HepG2 (cell line): Measurements from ENCODE around the gene NCR3LG1. TPM values are rescaled to one million over a fixed set of nuclear protein-coding genes. Genes with fewer than 3 reads are reported as not detected.

Source experiments
- AFF4 ChIP-seq: sonication (generic); formaldehyde crosslinking; IDR thresholded peaks from 2 replicates; pipeline ENCODE4 v1.4.0; 2020; ENCODE audit warnings: missing genetic modification reagents
- ATF2 ChIP-seq: sonication (generic); formaldehyde crosslinking; IDR thresholded peaks from 2 replicates; pipeline ENCODE4 v1.4.0; 2020; ENCODE audit warnings: missing genetic modification reagents
- BCL6 ChIP-seq: IDR thresholded peaks from 2 replicates; pipeline ENCODE4 v1.6.1; 2016; ENCODE audit warnings: missing genetic modification reagents, missing compliant biosample characterization
- CEBPB ChIP-seq: IDR thresholded peaks from 2 replicates; pipeline ENCODE4 v1.6.1; 2011; ENCODE audit warnings: low read depth, low read length, improper control_type of control experiment, borderline replicate concordance
- DMAP1 ChIP-seq: IDR thresholded peaks from 2 replicates; pipeline ENCODE4 v1.6.1; 2016
- ETV5 ChIP-seq: IDR thresholded peaks from 2 replicates; pipeline ENCODE4 v1.6.1; 2018; ENCODE audit warnings: missing biosample characterization, missing genetic modification reagents, inconsistent platforms, borderline replicate concordance
- GLI4 ChIP-seq: sonication (generic); formaldehyde crosslinking; IDR thresholded peaks from 2 replicates; pipeline ENCODE4 v1.5.1; 2020; ENCODE audit warnings: missing genetic modification reagents, mild to moderate bottlenecking, moderate library complexity, borderline replicate concordance
- MAF1 ChIP-seq: sonication (generic); formaldehyde crosslinking; IDR thresholded peaks from 2 replicates; pipeline ENCODE4 v1.5.0; 2020; ENCODE audit warnings: missing genetic modification reagents, borderline replicate concordance
- NAIF1 ChIP-seq: sonication (generic); formaldehyde crosslinking; IDR thresholded peaks from 2 replicates; pipeline ENCODE4 v1.5.0; 2020; ENCODE audit warnings: mild to moderate bottlenecking, missing genetic modification reagents, borderline replicate concordance
- NBN ChIP-seq: fragments of 450-650 bp; conservative IDR thresholded peaks from 2 replicates; pipeline ENCODE4 v1.6.1; 2017
- POGK ChIP-seq: sonication (generic); formaldehyde crosslinking; conservative IDR thresholded peaks from 2 replicates; pipeline ENCODE4 v1.8.0; 2022; ENCODE audit warnings: mild to moderate bottlenecking, moderate library complexity, missing genetic modification reagents
- RFX3 ChIP-seq: IDR thresholded peaks from 2 replicates; pipeline ENCODE4 v1.6.1; 2016; ENCODE audit warnings: missing biosample characterization, missing genetic modification reagents
- TP53 ChIP-seq: sonication (generic); formaldehyde crosslinking; conservative IDR thresholded peaks from 2 replicates; pipeline ENCODE4 v1.4.0; 2020; ENCODE audit warnings: missing genetic modification reagents
- ZBTB7A ChIP-seq: sonication (generic); formaldehyde crosslinking; IDR thresholded peaks from 2 replicates; pipeline ENCODE4 v1.8.0; 2022; ENCODE audit warnings: mild to moderate bottlenecking, missing genetic modification reagents
- ZGPAT ChIP-seq: IDR thresholded peaks from 2 replicates; pipeline ENCODE4 v1.6.1; 2016; ENCODE audit warnings: mild to moderate bottlenecking
- ZNF280B ChIP-seq: sonication (generic); formaldehyde crosslinking; IDR thresholded peaks from 2 replicates; pipeline ENCODE4 v1.5.0; 2020; ENCODE audit warnings: missing genetic modification reagents, mild to moderate bottlenecking, borderline replicate concordance
- ZNF543 ChIP-seq: sonication (generic); formaldehyde crosslinking; IDR thresholded peaks from 2 replicates; pipeline ENCODE4 v1.4.0; 2020; ENCODE audit warnings: mild to moderate bottlenecking, missing genetic modification reagents
- polyA plus RNA-seq, 8 experiments: library from polyadenylated mRNA; depleted of rRNA in 3 of 8; stranded (reverse) in 7 of 8; unstranded in 1 of 8; fragments of >200 nt; fragmentation: Illumina TruSeq in 4 of 8; extraction: Trizol in 4 of 8; gene quantifications; 2 replicates each; pipeline versions ENCODE4 v1.2.1 to v1.2.3, GENCODE V29; 2011 to 2016; ENCODE audit warnings: low read depth in 4 of 8, missing spikeins in 1 of 8, mixed read lengths in 1 of 8; ENCODE audit not compliant: insufficient read depth in 1 of 8
- total RNA-seq, 5 experiments: library from RNA; depleted of rRNA; stranded (reverse); fragments of >200 nt; fragmentation: Illumina TruSeq; extraction: Trizol; gene quantifications; 2 replicates each; pipeline ENCODE4 v1.2.3, GENCODE V29; 2016; ENCODE audit warnings: low read depth in 1 of 5

NCR3LG1 gene
- total and polyA plus RNA-seq, 2 of the 13 experiments (the other 11 are each of a cell fraction or from before 2014, with no cell fraction given), result 16.1 to 25.1 TPM

- TF ChIP-seq GLI4 (CRISPR knock-in tag) (peak; percentile 71; the same call in 1 of the 2 replicates), POGK (CRISPR knock-in tag) (peak; percentile 76; the same call in 1 of the 2 replicates), DMAP1 (CRISPR knock-in tag) (peak; percentile 85), MAF1 (CRISPR knock-in tag) (no peak), RFX3 (CRISPR knock-in tag) (no peak), BCL6 (CRISPR knock-in tag) (peak; percentile 61; the same call in 1 of the 2 replicates), ZNF280B (CRISPR knock-in tag) (0 out of 2 replicates have a peak, but pooled peaks have one; percentile 31), ZNF543 (CRISPR knock-in tag) (no peak), ZGPAT (CRISPR knock-in tag) (peak; percentile 75), NAIF1 (CRISPR knock-in tag) (no peak), TP53 (CRISPR knock-in tag) (0 out of 2 replicates have a peak, but pooled peaks have one; percentile 72), CEBPB (peak; percentile 77), ZBTB7A (CRISPR knock-in tag) (0 out of 2 replicates have a peak, but pooled peaks have one; percentile 41), ETV5 (peak; percentile 81), ATF2 (CRISPR knock-in tag) (peak; percentile 17; the same call in 1 of the 2 replicates), NBN (no peak), AFF4 (CRISPR knock-in tag) (no peak)
These were observed at the start of gene NCR3LG1 (continued) for GRCh38 chr11:17351510-17352176.
